Fibroblast of skin of left biceps (primary cell): ENCODE data around the gene NAPEPLD.
"Not testable (repeated sequence)": the region's sequence is repeated elsewhere in the genome, so short reads cannot be mapped to it uniquely, and the experiment has no call there.

ENCODE experiments used
- DNase-seq, 2 experiments: peaks; one replicate each; pipeline ENCODE4 v3.0.0-alpha.2; 2013; ENCODE audit warnings: low read depth in 2 of 2

The NAPEPLD gene

DNA sequence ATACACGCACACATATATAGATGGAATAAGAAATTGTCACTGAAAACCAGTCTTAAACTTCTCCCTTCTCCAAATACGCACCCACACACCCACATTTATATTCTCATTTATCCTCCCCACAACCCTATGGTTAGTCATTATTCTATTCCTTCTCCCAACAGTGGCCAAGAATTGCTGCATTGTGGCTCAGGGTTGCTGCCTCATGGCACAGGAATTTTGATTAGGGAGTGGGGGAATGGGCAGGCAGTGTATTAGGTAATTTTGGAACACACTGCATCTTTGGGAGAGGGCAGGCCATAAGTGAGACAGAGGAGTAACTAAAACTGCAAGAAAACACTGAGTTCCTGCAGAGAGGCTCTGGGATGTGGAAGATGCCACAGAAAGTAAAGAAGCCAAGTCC, 35.7 kb downstream of the NAPEPLD start:
- DNase-seq: peak; percentile 82 to 86

GRCh38 chr7:103106703-103107070, 42.2 kb downstream of the NAPEPLD start:
- DNase-seq: not testable (repeated sequence)

DNA sequence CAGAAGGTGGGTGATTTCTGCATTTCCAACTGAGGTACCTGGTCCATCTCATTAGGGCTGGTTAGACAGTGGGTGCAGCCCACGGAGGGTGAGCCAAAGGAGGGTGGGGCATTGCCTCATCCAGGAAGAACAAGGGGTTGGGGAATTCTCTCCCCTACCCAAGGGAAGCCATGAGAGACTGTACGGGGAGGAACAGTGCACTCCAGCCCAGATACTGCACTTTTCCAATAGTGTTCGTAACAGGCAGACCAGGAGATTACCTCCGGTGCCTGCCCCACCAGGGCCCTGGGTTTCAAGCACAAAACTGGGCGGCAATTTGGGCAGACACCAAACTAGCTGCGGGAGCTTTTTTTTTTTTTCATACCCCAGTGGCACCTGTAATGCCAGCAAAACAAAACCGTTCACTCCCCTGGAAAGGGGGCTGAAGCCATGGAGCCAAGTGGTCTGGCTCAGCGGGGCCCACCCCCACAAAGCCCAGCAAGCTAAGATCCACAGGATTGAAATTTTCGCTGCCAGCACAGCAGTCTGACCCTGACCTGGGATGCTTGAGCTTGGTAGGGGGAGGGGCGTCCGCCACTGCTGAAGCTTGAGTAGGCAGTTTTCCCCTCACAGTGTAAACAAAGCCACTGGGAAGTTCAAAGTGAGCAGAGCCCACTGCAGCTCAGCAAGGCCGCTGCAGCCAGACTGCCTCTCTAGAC, 42.7 kb downstream of the NAPEPLD start:
- no peak for DNase-seq

DNA sequence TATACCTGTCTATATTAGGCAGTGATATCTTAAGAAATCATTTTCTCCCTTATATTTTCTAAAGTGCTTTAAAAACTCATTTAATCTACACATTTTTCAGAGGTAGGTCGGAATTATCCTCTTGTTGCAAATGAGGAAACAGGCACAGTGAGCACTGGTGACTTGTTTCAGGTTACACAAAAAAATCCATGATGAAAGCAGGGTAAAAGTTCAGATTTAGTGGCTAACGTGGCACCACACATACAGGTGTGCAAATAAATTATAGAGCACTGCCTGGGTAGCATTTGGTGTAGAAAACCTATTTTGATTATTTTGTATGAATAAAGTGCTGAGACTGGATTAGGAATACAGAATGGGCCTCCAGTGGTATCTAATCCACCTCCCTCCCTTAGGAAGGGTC, 47.4 kb downstream of the NAPEPLD start:
- no peak for DNase-seq

- no peak for DNase-seq
Observed at GRCh38 chr7:103100348-103100747, 48.6 kb downstream of the NAPEPLD start.

DNA sequence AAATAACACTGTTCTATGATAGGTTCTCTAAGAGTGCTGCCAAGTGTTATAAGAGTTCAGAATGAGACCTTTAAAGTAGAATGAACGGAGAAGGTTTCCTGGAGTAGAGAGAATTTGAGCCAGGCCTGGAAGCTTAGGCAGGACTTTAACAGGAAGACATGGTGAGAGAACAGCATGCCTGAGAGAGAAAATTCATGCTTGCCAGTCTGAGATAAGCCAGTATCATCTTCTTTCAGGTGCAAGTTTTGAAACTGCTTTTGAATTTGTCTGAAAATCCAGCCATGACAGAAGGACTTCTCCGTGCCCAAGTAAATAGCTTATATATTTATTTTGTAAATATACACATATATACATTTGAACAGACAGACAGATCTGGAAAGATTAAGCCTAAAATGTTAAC, 51.9 kb downstream of the NAPEPLD start:
- no peak for DNase-seq

DNA sequence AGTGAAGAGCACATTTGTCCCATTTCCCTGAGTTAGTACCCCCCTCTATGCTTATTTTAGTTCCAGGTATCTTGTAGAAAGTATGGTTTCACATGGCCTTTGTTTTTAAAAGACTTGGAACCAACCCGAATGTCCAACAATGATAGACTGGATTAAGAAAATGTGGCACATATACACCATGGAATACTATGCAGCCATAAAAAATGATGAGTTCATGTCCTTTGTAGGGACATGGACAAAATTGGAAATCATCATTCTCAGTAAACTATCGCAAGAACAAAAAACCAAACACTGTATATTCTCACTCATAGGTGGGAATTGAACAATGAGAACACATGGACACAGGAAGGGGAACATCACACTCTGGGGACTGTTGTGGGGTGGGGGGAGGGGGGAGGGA, 53.3 kb downstream of the NAPEPLD start:
- not testable (repeated sequence) for DNase-seq

DNA sequence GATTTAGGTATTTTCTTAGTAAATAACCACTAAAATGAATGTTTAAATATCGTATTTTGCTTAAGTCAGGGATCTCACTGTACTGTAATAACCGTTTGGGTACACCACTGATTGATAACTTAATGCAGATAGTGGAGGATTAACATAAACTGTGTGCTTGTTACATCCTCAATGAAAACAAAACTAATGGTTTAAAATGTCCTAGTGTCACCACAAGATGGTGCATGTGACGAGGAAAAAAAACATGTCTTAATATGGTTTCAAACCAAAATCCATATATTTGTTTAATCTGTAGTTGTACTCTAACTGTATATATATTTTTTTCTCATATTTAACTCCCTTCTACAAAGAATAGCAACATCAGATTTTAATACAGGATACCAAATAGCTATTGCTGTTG, 54.8 kb downstream of the NAPEPLD start:
- DNase-seq: no peak

- no peak for DNase-seq
Observed at GRCh38 chr7:103093429-103093828, 55.5 kb downstream of the NAPEPLD start.

GRCh38 chr7:103092321-103092720, 56.6 kb downstream of the NAPEPLD start:
- not testable (repeated sequence) for DNase-seq

- no peak for DNase-seq
Observed at GRCh38 chr7:103083210-103083609, 65.7 kb downstream of the NAPEPLD start.

DNA sequence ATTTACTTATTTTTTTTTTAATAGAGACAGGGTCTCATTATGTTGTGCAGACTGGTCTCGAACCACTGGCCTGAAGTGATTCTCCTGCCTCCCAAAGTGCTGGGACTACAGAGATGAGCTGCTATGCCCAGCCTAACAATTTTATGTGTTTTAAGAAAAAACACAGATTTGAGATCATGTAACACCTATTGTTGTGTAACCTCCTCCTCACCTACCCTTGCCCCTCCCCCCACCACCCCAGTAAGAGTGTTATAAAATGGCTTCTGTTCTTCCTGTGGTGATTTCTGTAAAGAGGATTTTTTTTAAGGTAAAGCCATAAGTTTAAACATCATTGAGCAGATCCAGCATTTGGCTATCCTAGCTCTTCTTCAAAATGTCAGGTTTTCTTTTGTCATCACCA, 66.4 kb downstream of the NAPEPLD start:
- DNase-seq: no peak

- no peak for DNase-seq
Observed at GRCh38 chr7:103080923-103081322, 68.0 kb downstream of the NAPEPLD start.

GRCh38 chr7:103079836-103080235, 69.1 kb downstream of the NAPEPLD start:
- DNase-seq: no peak

GRCh38 chr7:103078226-103078625, 70.7 kb downstream of the NAPEPLD start:
- DNase-seq: not testable (repeated sequence)

DNA sequence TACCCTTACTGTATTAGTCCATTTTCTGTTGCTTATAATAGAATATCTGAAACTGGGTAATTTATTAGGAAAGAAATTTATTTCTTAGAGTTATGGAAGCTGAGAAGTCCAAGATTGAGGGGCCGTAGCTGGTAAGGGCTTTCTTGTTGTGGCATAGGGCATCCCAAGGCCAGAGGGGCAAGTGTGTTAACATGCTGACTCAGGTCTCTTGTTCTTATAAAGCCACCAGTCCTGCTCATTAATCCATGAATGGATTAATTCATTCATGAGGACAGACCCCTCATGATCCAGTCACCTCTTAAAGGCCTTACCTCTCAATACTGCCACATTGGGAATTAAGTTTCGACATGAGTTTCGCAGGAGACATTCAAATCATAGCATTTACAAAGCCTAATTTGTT, 71.6 kb downstream of the NAPEPLD start:
- no peak for DNase-seq

- DNase-seq: no peak
Observed at GRCh38 chr7:103076764-103077163, 72.1 kb downstream of the NAPEPLD start.

- DNase-seq: peak in 1 of 2 experiments; percentile 6
Observed at GRCh38 chr7:103075337-103075918, 73.5 kb downstream of the NAPEPLD start.

DNA sequence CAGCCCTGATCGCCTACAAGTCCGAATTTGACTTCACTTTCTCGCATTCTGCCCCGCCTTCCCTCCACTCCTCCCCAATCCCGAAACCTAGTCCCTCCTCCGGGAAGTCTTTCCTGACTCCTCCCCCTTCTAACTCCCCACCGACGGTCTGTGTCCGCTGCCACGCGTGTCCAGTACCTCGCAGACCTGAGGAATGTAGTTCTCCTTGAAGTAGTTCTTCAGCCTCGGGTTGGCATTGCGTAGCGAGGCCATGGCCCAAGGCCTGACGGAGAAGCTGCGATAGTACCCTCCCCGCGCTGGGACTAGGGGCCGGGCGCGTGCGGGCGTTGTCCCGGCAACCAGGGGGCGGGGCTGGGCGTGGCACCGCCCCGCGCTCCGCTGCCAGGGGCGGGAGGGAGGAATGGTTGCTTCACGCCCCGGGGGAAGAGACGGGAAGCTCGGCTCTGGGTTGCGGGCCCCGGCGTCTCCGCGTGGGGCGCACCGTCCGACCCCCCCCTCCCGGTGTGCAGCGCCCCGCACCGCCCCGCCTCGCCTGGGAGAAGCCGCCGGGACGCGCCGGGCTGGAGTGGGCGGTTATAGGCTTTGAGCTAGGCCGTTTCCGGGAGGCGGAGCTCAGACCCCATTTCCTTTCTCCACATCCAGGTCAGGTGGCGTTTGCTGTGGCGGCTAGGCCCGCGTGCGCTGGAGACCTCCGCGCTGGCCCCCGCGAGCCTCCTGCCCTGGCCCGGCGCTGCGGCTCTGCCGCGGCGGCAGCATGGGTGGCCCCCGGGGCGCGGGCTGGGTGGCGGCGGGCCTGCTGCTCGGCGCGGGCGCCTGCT, 74.2 kb downstream of the NAPEPLD start, which contains the start of the genes ARMC10 and FBXL13:
TSS of gene ARMC10 (plus strand) at position 622 of the 818 bp plus-strand sequence. CDS start at position 755, 133 bp downstream.
TSS of gene FBXL13 (minus strand) at position 278 of the 818 bp plus-strand sequence.
- peak; percentile 56 to 71 for DNase-seq

GRCh38 chr7:103073989-103074518, 74.8 kb downstream of the NAPEPLD start:
- DNase-seq: no peak

DNA sequence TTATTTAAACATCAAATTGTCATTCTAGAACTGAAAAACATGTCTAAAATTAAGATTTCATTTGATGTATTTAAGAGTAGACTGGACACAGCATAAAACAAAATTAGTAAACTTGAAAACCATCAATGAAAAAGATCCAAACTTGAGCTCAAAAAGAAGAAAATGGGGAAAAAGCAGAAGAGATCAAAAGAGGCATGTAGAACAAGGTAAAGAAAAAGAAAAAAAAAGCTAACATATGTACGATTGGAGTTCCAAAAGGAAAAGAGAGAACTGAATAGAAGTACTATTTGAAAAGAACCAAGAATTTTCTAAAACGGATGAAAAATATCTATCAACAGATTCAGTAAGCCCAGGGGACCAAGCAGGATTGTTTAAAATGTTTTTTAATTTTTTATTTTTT, 77.9 kb downstream of the NAPEPLD start:
- DNase-seq: no peak
